Neural cell (in vitro differentiated cells): ENCODE results near the gene PIK3R3.

Source experiments
- CTCF ChIP-seq: fragments of 450-650 bp; IDR thresholded peaks from 2 replicates; pipeline ENCODE4 v1.5.1; 2014; ENCODE audit warnings: antibody characterized with exemption, mild to moderate bottlenecking, moderate library complexity; ENCODE audit not compliant: poor library complexity, severe bottlenecking
- EP300 ChIP-seq: fragments of 450-650 bp; conservative IDR thresholded peaks from 2 replicates; pipeline ENCODE4 v1.6.1; 2014; ENCODE audit warnings: antibody characterized with exemption, mild to moderate bottlenecking, moderate library complexity; ENCODE audit not compliant: poor library complexity, severe bottlenecking
- EZH2 ChIP-seq: fragments of 200-600, 300-800 bp; shearing (Covaris generic), sonication (generic); IDR thresholded peaks from 2 replicates; pipeline ENCODE4 v1.6.1; 2014; ENCODE audit warnings: antibody characterized with exemption, low read length, borderline replicate concordance, mild to moderate bottlenecking; ENCODE audit not compliant: insufficient read depth, poor library complexity, severe bottlenecking
- MXI1 ChIP-seq: fragments of 450-650 bp; conservative IDR thresholded peaks from 2 replicates; pipeline ENCODE4 v1.6.1; 2014; ENCODE audit warnings: antibody characterized with exemption, mild to moderate bottlenecking; ENCODE audit not compliant: poor library complexity, severe bottlenecking
- POLR2AphosphoS5 ChIP-seq: IDR thresholded peaks from 2 replicates; pipeline ENCODE4 v1.6.1; 2012
- REST ChIP-seq: IDR thresholded peaks from 2 replicates; pipeline ENCODE4 v1.6.1; 2012; ENCODE audit warnings: borderline replicate concordance
- SMC3 ChIP-seq: fragments of 450-650 bp; conservative IDR thresholded peaks from 2 replicates; pipeline ENCODE4 v1.6.1; 2014; ENCODE audit warnings: antibody characterized with exemption, mild to moderate bottlenecking, moderate library complexity; ENCODE audit not compliant: poor library complexity
- TAF1 ChIP-seq: IDR thresholded peaks from 2 replicates; pipeline ENCODE4 v1.6.1; 2012; ENCODE audit warnings: low read depth

GRCh38 chr1:46084553-46085451 lies 47.6 kb downstream of the PIK3R3 start:
- TF ChIP-seq EZH2 (no peak), CTCF (no peak), POLR2AphosphoS5 (peak; percentile 49), REST (no peak), EP300 (no peak), TAF1 (no peak), SMC3 (no peak), MXI1 (no peak)
